ENCODE measurements around the gene CTSD.

Gene CTSD

DNA sequence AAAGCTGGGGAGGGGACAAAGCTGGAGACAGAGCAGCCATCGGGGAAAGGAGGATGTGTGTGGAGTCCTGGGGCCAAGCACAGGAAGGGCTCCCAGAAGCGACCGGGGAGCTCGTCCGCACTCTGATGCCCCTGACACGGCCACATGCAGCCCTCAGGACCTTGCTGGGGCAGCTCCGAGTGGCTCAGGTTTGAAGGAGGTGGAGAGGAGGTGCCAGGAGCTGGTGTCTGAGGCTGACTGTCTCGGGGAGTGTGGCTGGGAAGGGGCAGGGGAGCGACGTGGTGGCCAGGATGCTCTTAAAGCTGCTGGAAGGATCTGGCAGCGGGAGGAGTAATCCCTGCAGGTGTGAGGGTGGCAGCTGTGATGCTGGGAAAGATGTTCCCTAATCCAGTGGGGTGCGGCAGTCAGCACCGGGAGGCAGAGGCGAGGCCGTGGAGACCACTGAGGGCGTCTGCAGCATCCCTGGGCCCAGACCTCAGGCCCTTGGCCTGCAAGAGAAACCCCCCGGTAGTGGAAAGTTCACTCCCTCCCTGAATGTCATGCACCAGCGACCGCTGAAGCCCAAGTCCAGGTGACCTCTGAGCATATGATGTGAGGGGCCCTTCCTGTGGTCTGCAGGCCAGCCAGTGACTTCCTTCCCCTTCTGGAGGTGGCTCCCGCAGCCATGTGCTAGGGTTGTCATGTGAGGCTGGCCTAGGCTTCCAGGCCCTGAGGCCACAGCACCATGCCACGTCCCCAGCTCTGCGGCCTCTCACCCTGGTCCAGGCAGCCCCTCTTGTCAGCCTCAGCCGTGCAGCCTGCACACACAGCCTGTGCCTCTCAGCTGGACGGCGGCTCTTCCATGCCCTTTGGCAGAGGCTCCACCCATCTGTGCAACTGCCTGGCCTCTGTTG lies 17.2 kb upstream of the CTSD start:
- no peak overlapping the region for H3K4me3 ChIP-seq (ENCODE audit: low read depth, low read length)
- no peak overlapping the region for H3K27ac ChIP-seq
- in situ Hi-C loops (cut with HindIII; ENCODE audit: low pct_ligation_motif_present, low sequenced_read_pairs), result no loop called here
- H3K27me3 ChIP-seq (replicated peaks), result no peaks in the 10 kb centered on the region
- H3K36me3 ChIP-seq (replicated peaks), result no peaks in the 10 kb centered on the region
- TF ChIP-seq, protein P1, sequence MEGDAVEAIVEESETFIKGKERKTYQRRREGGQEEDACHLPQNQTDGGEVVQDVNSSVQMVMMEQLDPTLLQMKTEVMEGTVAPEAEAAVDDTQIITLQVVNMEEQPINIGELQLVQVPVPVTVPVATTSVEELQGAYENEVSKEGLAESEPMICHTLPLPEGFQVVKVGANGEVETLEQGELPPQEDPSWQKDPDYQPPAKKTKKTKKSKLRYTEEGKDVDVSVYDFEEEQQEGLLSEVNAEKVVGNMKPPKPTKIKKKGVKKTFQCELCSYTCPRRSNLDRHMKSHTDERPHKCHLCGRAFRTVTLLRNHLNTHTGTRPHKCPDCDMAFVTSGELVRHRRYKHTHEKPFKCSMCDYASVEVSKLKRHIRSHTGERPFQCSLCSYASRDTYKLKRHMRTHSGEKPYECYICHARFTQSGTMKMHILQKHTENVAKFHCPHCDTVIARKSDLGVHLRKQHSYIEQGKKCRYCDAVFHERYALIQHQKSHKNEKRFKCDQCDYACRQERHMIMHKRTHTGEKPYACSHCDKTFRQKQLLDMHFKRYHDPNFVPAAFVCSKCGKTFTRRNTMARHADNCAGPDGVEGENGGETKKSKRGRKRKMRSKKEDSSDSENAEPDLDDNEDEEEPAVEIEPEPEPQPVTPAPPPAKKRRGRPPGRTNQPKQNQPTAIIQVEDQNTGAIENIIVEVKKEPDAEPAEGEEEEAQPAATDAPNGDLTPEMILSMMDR (IDR thresholded peaks at IDR 0.05; ENCODE audit: low read depth, low read length, missing control alignments), result no peak
- no peak for DNase-seq

DNA sequence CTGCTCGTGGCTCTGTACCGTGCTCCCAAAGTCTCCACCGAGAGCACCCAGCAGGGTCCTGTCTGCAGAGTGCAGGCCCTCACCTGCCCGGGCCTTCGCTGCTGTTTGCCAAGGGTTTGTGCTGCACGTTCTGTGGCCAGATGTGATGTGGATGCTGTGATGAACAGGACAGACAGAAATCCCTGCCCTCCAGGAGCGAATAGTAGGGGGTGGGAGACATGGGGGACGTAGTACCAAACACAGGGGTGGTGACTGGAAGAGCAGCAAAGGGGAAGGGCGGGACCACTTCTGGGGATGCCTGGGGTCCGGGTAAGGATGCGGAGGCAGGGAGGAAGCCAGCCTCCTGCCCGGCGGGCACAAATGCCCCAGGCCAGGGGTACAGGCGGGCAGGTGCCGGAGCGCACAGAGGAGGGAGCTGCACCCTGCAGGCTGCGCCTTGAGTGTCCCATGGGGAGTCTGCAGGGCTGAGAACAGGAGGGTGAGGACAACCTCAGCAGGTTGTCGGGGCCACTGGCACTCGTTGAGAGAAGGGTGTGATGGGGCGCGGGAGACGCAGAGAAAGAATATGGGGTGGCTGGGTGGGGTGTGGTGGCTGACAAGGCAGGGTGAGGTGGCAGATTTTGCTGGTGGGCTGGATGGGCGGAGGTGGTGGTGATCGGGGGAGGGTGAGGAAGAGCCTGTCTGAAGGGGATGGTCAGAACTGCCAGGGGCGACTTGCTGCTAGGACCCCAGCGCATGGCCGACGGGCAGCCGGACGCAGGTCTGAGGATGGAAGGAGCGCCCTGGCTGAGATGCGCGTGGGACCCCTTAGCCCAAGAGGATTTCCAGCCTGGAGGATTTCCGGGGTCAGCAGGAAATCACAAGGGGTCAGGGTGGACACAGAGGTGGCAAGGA lies 16.3 kb upstream of the CTSD start:
- Histone ChIP-seq H3K4me3 (ENCODE audit: low read depth, low read length) (no peak overlapping the region), H3K27ac (no peak overlapping the region), H3K27me3 (replicated peaks) (no peaks in the 10 kb centered on the region), H3K36me3 (replicated peaks) (no peaks in the 10 kb centered on the region)
- no peak for DNase-seq
- in situ Hi-C loops (cut with HindIII; ENCODE audit: low pct_ligation_motif_present, low sequenced_read_pairs), result no loop called here
- TF ChIP-seq, protein P1 (IDR thresholded peaks at IDR 0.05; ENCODE audit: low read depth, low read length, missing control alignments), result no peak

DNA sequence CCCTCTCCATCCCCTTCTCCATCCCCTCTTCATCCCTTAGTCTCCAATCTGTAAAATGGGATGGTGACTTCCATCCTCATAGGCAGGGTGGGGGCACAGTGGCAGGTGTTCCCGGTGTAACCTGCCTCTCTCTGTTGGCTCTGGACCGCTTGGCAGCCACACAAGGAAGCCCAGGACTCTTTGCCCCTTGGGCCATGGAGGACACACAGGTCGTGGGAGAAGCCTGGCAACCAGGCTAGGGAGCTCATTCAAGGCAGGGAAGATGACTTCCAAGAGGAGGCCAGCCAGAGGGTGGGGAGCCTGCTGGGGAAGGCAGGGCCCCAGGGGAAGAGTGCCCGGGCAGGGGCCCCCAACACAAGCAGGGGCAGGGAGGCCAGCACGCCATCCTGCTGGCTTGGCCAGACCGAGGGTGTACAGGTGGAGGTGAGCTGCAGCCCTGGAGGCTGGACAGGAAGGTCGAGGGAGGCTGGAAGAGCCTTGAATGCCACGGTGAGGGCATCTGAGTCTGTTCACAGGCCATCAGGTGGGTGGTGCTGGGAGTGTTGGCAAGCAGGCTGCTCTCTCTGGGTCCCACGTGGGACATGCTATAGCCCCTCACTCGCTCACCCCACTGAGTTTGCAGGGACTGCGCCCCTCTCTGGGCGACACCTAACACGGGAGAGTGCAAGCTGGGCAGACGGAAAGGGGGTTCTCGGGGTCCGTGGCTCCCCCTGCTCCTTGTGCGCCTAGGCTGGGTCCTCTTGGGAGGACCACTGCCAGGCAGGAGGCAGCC lies 15.5 kb upstream of the CTSD start:
- no peak overlapping the region for H3K27ac ChIP-seq
- H3K4me3 ChIP-seq (ENCODE audit: low read depth, low read length), result no peak overlapping the region
- no peaks in the 10 kb centered on the region for H3K27me3 ChIP-seq (replicated peaks)
- DNase-seq, result no peak
- H3K36me3 ChIP-seq (replicated peaks), result no peaks in the 10 kb centered on the region
- in situ Hi-C loops (cut with HindIII; ENCODE audit: low pct_ligation_motif_present, low sequenced_read_pairs), result no loop called here
- TF ChIP-seq, protein P1 (IDR thresholded peaks at IDR 0.05; ENCODE audit: low read depth, low read length, missing control alignments), result no peak

DNA sequence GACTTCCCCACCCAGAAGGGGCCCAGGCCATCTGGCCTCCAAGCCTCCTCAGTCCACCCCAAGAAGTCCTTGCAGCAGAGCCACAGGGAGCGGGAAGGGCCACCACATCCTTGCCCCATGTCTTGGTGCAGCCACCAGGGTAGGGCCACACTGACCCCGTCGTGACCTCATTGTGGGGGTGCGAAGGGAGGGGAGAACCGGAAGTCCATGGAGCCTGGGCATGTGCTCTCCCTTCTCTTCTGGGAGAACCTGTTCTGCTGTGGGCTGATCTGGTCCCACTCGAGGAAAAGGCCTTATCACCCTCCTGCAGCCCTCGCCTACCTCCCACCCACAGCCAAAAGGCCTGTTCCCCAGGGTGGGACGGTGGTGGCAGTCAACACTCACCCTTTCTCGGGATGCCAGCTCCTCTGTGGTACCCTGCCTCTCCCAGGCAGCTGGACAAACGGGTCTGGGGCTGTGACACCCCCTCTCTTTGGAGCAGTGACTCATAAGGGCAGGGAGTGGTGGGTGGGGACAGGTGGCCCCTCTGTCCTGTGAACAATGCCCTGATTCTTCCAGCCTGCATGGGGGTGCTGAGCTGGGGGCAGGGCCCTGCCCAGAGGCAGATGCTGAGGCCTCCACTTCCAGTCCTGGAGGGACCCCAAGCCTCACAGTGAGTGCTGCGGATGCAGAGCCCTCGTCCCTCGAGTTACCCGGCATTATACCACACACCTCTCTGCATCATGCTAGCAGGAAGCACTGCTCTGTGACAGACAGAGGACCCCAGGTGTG lies 14.6 kb upstream of the CTSD start:
- Histone ChIP-seq H3K4me3 (ENCODE audit: low read depth, low read length) (no peak overlapping the region), H3K27ac (no peak overlapping the region)
- in situ Hi-C loops (cut with HindIII; ENCODE audit: low pct_ligation_motif_present, low sequenced_read_pairs), result no loop called here

More for the DNA sequence above, 14.6 kb upstream of the CTSD start:
- H3K27me3 ChIP-seq (replicated peaks), result no peaks in the 10 kb centered on the region
- no peak for DNase-seq
- no peaks in the 10 kb centered on the region for H3K36me3 ChIP-seq (replicated peaks)
- TF ChIP-seq, protein P1 (IDR thresholded peaks at IDR 0.05; ENCODE audit: low read depth, low read length, missing control alignments), result no peak
